Stimulated activated CD4-positive, alpha-beta T cell treated with anti-CD3 and anti-CD28 coated beads, Interleukin-15, amount 100 ng/mL, for 24 hours (primary cell): Measurements from ENCODE around the gene ADAMTS9.

Source experiments
- DNase-seq: peaks from one replicate; pipeline ENCODE4 v3.0.0-alpha.2; 2020

ADAMTS9 gene

DNA sequence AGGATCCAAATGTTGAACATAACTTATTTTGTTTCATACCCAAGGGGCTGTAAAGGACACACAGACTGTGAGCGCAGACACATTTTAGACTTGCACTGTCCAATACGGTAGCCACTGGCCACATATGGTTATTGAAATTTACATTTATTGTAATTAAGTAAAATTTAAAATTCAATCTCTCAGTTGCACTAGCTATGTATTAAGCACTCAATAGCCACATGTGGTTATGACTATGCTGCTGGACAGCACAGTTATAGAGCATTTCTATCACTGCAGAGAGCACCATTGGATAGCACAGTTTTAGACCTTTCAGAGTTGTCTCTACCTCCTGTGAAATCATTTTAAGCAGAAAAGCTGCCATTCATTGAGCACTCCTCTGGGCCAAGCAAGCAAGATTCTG, 204.3 kb downstream of the ADAMTS9 start:
- no peak for DNase-seq

DNA sequence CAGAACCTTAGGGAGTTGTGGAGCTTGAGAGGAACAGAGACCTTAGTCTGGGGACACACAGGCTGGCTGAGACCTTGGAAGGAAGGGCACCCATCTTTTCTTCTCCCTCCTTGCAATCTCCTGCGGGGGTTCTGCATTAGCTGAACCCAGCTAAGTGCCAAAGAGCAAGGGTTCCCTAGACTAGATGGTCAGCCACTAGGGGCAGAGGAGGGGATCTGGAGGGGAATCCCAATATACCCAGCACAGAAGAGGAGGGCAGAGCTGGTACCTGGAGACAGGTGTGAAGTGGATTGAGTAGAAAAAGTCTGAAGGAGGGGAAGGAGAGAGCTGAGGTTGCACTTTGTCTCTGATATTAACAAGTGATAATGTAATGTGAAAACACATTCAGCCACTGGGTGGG, 212.8 kb downstream of the ADAMTS9 start:
- no peak for DNase-seq

DNA sequence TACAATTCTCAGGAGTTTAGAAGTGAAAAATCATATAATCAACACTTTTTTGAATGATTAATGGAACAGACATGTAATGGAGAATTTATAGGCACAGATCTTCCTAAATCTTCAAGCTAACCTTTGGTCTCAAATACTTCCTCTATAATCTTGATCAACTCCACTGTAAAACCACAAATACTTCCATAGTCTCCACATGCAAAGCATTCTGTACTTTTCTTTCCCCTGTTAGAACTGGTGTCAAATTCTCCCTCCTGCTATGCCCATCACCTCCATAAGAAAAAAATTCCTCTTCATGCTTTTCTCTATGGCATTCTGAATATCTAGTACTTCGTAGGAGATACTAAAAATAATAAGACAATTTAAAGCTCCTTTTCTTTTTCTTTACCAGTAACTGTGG, 214.3 kb downstream of the ADAMTS9 start:
- DNase-seq, result no peak

DNA sequence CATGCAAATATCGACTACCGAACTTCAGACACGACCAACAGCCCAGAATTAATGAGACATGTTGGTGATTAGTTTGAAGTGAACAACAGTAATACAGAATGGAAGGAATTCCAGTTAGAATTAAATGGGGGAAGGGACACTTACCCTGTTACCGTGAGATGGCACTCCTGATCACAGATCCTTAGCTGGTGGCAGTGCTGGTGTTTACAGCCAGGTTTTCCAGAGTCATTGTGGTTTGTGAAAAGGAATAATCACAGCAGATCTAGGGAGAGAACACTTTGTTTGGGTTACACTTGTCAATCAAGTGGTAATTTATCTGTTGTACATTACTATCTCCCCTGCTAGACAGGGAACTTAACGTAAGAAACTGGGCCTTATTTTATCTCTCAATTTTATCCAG, 217.4 kb downstream of the ADAMTS9 start:
- no peak for DNase-seq

DNA sequence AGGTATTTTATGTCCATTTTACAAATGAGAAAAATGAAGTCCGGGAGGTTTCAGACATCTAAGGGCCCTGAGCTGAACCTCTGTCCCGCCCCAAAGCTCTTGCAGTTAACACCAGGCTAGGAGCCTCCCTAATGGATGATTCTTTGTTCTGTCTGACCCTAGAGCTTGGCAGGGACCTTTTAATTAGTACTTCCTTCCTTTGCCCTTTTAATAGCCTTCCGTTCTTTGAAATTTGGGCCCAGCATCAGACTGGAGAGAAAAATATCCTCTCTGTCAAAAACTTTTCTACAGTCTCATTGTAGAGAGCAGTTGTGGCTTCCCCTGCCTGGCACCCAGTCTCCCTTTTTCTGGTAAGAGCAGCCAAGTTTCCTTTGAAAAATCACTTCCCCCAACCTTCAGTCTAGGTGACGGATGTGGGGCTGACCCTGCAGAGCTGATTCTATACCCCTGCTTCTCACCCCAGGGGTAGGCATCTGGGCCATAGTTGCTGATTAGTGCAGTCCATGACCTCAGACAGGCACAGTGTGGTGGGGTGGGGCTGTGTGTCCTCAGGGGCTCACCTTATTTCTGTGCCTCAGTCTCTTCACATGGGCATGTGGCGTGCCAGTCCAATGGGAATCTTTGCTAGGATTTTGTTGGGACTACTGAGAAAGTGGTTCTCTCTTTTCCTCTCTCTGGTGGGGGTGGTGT, 220.4 kb downstream of the ADAMTS9 start:
- no peak for DNase-seq
